OCI-LY3 (cell line): ENCODE measurements around the gene NDFIP2.

Source experiments
- H2AFZ ChIP-seq: fragments of 200-600, 300-600 bp; shearing (Covaris generic); 2 replicates; pipeline ENCODE4 v1.6.0; 2014; ENCODE audit warnings: antibody characterized with exemption, low read depth, low read length
- H3K27ac ChIP-seq: fragments of 200-600, 300-600 bp; sonication (generic); 2 replicates; pipeline ENCODE4 v1.5.1; 2014; ENCODE audit warnings: mild to moderate bottlenecking, low read length, moderate library complexity, mixed read lengths
- H3K27me3 ChIP-seq: fragments of 200-600, 300-600 bp; sonication (generic); 2 replicates; pipeline ENCODE4 v1.6.1; 2014; ENCODE audit warnings: low read depth, low read length, mixed read lengths
- H3K36me3 ChIP-seq: fragments of 200-600, 300-600 bp; sonication (generic); replicated peaks from 2 replicates; pipeline ENCODE3; 2014; ENCODE audit warnings: low read depth, low read length, mixed read lengths
- H3K4me1 ChIP-seq: fragments of 300-600, 200-600 bp; sonication (generic); 2 replicates; pipeline ENCODE4 v1.6.1; 2014; ENCODE audit warnings: low read length, mixed read lengths
- H3K4me2 ChIP-seq: fragments of 200-600, 300-600 bp; sonication (generic); 2 replicates; pipeline ENCODE4 v1.6.1; 2014; ENCODE audit warnings: low read length, mixed read lengths
- H3K4me3 ChIP-seq: fragments of 300-600, 200-600 bp; sonication (generic); 2 replicates; pipeline ENCODE4 v1.5.1; 2014; ENCODE audit warnings: antibody characterized with exemption, mild to moderate bottlenecking, low read length, moderate library complexity
- H3K79me2 ChIP-seq: fragments of 300-600, 200-600 bp; shearing (Covaris generic); 2 replicates; pipeline ENCODE4 v1.6.1; 2014; ENCODE audit warnings: mild to moderate bottlenecking, low read length, mixed read lengths
- H3K9ac ChIP-seq: fragments of 300-600, 200-600 bp; shearing (Covaris generic); 2 replicates; pipeline ENCODE4 v1.6.0; 2014; ENCODE audit warnings: mild to moderate bottlenecking, low read length, moderate library complexity
- H3K9me3 ChIP-seq: fragments of 200-600, 300-600 bp; shearing (Covaris generic); 2 replicates; pipeline ENCODE4 v1.6.1; 2014; ENCODE audit warnings: low read length, mixed read lengths; ENCODE audit not compliant: insufficient read depth
- H4K20me1 ChIP-seq: fragments of 200-600, 300-600 bp; sonication (generic); 2 replicates; pipeline ENCODE4 v1.6.1; 2016; ENCODE audit warnings: low read length, mixed read lengths; ENCODE audit not compliant: insufficient read depth
- CTCF ChIP-seq: fragments of 200-600, 300-600 bp; sonication (generic); IDR thresholded peaks from 2 replicates; pipeline ENCODE4 v1.5.1; 2014; ENCODE audit warnings: antibody characterized with exemption, low read length, low read depth
- EZH2phosphoT487 ChIP-seq: fragments of 200-600 bp; shearing (Covaris generic); IDR thresholded peaks from 2 replicates; pipeline ENCODE4 v1.6.1; 2018; ENCODE audit warnings: antibody characterized with exemption, mixed run types, low read depth

NDFIP2 gene

GRCh38 chr13:79497064-79497463, 16.1 kb downstream of the NDFIP2 start:
- TF ChIP-seq EZH2phosphoT487 (no peak), CTCF (no peak)
- H3K36me3 ChIP-seq, result no peaks in the 10 kb centered on the region
- H3K4me1 ChIP-seq, result peaks cover 7% of the 10 kb centered on the region
- H4K20me1 ChIP-seq, result peaks cover 4% of the 10 kb centered on the region
- no peaks in the 10 kb centered on the region for H3K27me3 ChIP-seq
- H3K79me2 ChIP-seq, result peaks cover 44% of the 10 kb centered on the region
- no peaks in the 10 kb centered on the region for H3K9me3 ChIP-seq
- no peak overlapping the region for H2AFZ ChIP-seq
- H3K4me2 ChIP-seq, result no peak overlapping the region
- H3K4me3 ChIP-seq, result no peak overlapping the region
- H3K9ac ChIP-seq, result no peak overlapping the region
- H3K27ac ChIP-seq, result no peak overlapping the region

- Histone ChIP-seq H3K79me2 (peaks cover 39% of the 10 kb centered on the region), H4K20me1 (peaks cover 4% of the 10 kb centered on the region), H2AFZ (no peak overlapping the region), H3K27me3 (no peaks in the 10 kb centered on the region), H3K9me3 (no peaks in the 10 kb centered on the region), H3K4me3 (no peak overlapping the region), H3K9ac (no peak overlapping the region), H3K36me3 (no peaks in the 10 kb centered on the region), H3K4me1 (peaks cover 7% of the 10 kb centered on the region), H3K4me2 (no peak overlapping the region), H3K27ac (no peak overlapping the region)
- TF ChIP-seq CTCF (no peak), EZH2phosphoT487 (no peak)
These were observed 16.9 kb downstream of the NDFIP2 start for GRCh38 chr13:79497852-79498251.

GRCh38 chr13:79500829-79501228, 19.9 kb downstream of the NDFIP2 start:
- Histone ChIP-seq H3K79me2 (peaks cover 40% of the 10 kb centered on the region), H3K36me3 (no peaks in the 10 kb centered on the region), H2AFZ (no peak overlapping the region), H3K9me3 (no peaks in the 10 kb centered on the region), H3K4me3 (no peak overlapping the region), H3K27me3 (no peaks in the 10 kb centered on the region), H3K4me2 (no peak overlapping the region), H3K9ac (no peak overlapping the region), H4K20me1 (no peaks in the 10 kb centered on the region), H3K4me1 (peaks cover 7% of the 10 kb centered on the region), H3K27ac (no peak overlapping the region)
- TF ChIP-seq CTCF, result no peak
- TF ChIP-seq EZH2phosphoT487, result no peak

- Histone ChIP-seq H3K27me3 (no peaks in the 10 kb centered on the region), H3K9ac (no peak overlapping the region), H3K36me3 (no peaks in the 10 kb centered on the region), H3K4me2 (no peak overlapping the region), H3K9me3 (no peaks in the 10 kb centered on the region), H2AFZ (no peak overlapping the region), H4K20me1 (no peaks in the 10 kb centered on the region), H3K79me2 (peaks cover 38% of the 10 kb centered on the region), H3K27ac (no peak overlapping the region), H3K4me1 (no peaks in the 10 kb centered on the region), H3K4me3 (no peak overlapping the region)
- no peak for TF ChIP-seq EZH2phosphoT487
These were observed 20.7 kb downstream of the NDFIP2 start for GRCh38 chr13:79501538-79502232.
